Measurements from ENCODE around the gene MLXIPL. TPM values are rescaled to one million over a fixed set of nuclear protein-coding genes. Genes with fewer than 3 reads are reported as not detected.
"Not testable (repeated sequence)": the region's sequence is repeated elsewhere in the genome, so short reads cannot be mapped to it uniquely, and the experiment has no call there.

The MLXIPL gene
- total RNA-seq, 1 experiment from 2014 or later = 0.03 TPM

- DNase-seq (ENCODE audit: low read depth, low spot score) = no peak
- in situ Hi-C loops (cut with HindIII; ENCODE audit: low pct_unique_long_range_greater_than_20kb, low sequenced_read_pairs) = no loop called here
Measured at GRCh38 chr7:73569042-73569608, 55.2 kb downstream of the MLXIPL start.

DNA sequence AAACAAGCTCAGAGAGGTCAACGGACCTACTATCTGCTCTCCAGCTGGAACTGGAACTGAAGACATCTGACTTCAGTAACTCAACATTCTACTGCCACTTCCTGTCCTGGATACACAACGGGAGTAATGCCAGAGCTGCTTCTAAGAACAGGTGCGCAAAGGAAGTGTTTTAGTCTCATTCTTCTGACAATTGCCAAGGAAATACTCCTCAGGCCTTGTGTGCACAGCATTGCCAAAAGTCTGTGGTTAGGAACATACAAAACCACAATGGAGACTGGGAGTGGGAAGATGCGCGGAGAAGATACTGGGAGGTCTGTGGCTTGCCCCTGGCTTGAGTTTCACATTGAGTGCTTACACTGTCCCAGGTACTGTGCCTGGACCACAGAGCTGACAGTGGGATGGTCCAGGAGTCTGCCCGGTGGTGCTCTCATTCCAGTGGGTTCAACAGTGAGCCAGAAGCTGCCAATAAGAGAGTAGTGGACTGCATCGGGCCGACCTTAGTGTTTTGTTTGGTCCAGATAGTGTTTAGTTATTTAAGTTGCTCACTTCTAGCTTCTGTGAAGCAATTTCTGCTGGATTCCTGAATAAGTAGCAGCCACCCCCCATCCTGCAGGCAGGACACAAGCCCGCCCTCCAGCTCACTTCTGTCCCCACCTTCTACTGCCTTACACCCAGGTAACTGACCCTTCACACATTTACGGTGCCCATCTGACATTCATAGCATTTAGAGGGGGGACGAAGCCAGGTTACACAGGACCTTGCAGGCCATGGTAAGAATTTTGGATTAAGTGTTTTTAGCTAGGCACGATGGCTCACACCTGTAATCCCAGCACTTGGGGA lies 56.3 kb downstream of the MLXIPL start:
- no peak for DNase-seq (ENCODE audit: low read depth, low spot score)
- in situ Hi-C loops (cut with HindIII; ENCODE audit: low pct_unique_long_range_greater_than_20kb, low sequenced_read_pairs) = no loop called here

- in situ Hi-C loops (cut with HindIII; ENCODE audit: low pct_unique_long_range_greater_than_20kb, low sequenced_read_pairs) = no loop called here
- no peak for DNase-seq (ENCODE audit: low read depth, low spot score)
Measured at GRCh38 chr7:73567140-73567539, 57.2 kb downstream of the MLXIPL start.

DNA sequence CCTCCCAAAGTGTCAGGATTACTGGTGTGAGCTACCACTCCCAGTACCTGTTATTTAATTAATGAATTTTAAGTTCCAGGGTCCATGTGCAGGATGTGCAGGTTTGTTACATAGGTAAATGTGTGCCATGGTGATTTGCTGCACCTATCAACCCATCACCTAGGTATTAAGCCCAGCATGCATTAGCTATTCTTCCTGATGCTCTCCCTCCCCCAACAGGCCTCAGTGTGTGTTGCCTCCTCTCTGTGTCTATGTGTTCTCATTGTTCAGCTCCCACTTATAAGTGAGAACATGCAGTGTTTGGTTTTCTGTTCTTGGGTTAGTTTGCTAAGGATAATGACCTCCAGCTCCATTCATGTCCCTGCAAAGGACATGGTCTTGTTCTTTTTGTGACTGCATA lies 57.9 kb downstream of the MLXIPL start:
- in situ Hi-C loops (cut with HindIII; ENCODE audit: low pct_unique_long_range_greater_than_20kb, low sequenced_read_pairs); DNase-seq (ENCODE audit: low read depth, low spot score): not testable (repeated sequence)

DNA sequence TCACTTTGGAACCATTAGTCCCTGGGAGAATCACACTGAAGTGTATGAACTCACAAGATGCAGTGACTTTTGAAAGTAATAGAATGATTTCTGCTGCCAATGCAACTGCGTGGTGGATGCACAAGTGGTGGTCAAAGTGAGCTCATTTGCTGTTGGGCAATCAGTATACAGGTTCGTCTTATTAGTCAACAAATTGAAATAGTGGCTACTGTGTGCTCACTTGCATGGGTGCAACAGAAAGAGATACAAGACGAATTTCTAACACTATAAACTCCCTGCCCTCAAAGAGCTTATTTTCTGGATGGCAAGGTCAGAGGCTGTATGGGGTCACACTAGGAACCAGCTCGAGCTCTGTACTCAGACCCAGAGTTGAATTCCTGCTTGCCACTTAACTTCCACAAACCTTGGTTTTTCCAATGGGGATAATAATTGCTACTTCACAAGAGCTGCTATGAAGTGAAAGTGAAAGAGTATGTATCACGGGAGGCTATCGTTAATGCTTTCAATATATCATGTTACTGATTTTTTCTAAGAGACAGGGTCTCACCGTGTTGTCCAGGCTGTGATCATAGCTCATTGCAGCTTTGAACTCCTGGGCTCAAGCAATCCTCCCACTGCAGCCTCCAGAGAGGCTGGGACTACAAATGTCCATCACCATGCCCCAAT lies 58.5 kb downstream of the MLXIPL start:
- DNase-seq (ENCODE audit: low read depth, low spot score) = no peak
- in situ Hi-C loops (cut with HindIII; ENCODE audit: low pct_unique_long_range_greater_than_20kb, low sequenced_read_pairs) = no loop called here

DNA sequence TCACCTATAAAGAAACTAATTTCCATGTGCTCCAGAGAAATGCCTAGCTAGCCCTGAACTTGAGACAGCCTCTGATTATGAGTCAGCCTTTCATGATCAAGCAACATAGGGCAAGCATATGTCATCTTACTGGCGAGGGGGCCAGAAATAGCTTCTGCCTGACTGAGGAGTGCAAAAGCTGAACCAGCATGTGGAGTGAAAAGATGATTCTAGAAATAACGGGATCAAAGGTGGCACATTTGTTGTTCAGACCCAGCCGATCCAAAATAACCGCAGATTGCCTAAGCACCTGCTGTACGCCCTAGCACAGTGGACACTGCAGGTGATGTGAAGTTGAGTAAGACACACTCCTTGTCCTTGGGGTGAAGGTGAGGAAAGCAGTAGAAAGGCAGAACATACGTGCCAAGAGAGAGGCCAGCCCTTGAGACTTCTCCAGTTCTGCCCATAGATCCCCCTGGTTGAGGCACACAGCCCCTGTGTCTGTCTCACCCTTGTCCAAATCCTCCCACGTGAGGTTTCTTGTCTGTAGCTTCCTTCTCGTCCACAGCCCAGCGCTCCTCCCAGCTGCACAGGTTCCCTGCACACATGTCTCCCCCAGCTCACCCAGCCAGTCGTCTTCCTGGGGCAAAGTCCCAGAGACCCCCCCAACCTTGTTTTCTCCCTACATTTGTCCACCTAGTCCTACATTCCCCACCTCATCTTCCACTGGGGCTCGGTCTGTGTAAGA lies 64.0 kb downstream of the MLXIPL start:
- in situ Hi-C loops (cut with HindIII; ENCODE audit: low pct_unique_long_range_greater_than_20kb, low sequenced_read_pairs) = no loop called here
- DNase-seq (ENCODE audit: low read depth, low spot score) = peak; percentile 74

- DNase-seq (ENCODE audit: low read depth, low spot score) = peak; percentile 75
- in situ Hi-C loops (cut with HindIII; ENCODE audit: low pct_unique_long_range_greater_than_20kb, low sequenced_read_pairs) = no loop called here
Measured at GRCh38 chr7:73557397-73558257, 66.7 kb downstream of the MLXIPL start, which contains the start of gene BCL7B. BCL7B (minus strand) TSS chr7:73557690; CDS start chr7:73557578, 112 bp downstream.

- DNase-seq (ENCODE audit: low read depth, low spot score) = peak; percentile 95
- in situ Hi-C loops (cut with HindIII; ENCODE audit: low pct_unique_long_range_greater_than_20kb, low sequenced_read_pairs) = no loop called here
Measured at GRCh38 chr7:73557108-73557396, 67.3 kb downstream of the MLXIPL start.

GRCh38 chr7:73556208-73557107 lies 67.9 kb downstream of the MLXIPL start:
- no peak for DNase-seq (ENCODE audit: low read depth, low spot score)
- in situ Hi-C loops (cut with HindIII; ENCODE audit: low pct_unique_long_range_greater_than_20kb, low sequenced_read_pairs) = no loop called here

DNA sequence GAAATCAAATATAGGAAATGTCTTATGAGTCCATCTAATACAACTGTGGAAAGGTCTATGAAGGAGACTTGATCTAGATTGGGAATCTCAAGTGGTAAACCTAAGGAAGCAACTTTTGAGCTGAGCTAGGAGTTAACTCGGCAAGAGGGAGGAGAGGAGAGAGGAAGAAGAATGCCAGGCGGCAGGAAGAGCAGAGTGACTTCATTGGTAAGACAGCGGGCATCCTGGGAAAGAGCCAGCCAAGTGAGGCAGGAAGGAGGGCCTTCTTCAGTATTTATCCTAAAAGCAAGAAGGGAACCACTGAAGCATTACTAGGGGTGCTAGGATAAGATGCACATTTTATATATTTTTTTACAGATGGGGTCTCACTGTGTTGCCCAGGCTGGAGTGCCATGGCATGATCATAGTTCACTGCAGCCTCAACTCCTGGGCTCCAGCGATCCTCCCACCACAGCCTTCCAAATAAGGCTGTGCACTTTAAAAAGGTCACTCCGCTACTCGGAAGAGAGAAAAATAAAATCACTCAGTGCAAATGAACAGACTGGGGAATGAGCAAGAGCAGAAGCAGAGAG lies 68.8 kb downstream of the MLXIPL start:
- in situ Hi-C loops (cut with HindIII; ENCODE audit: low pct_unique_long_range_greater_than_20kb, low sequenced_read_pairs) = no loop called here
- no peak for DNase-seq (ENCODE audit: low read depth, low spot score)

GRCh38 chr7:73550093-73550492 lies 74.2 kb downstream of the MLXIPL start:
- DNase-seq (ENCODE audit: low read depth, low spot score); in situ Hi-C loops (cut with HindIII; ENCODE audit: low pct_unique_long_range_greater_than_20kb, low sequenced_read_pairs): not testable (repeated sequence)

DNA sequence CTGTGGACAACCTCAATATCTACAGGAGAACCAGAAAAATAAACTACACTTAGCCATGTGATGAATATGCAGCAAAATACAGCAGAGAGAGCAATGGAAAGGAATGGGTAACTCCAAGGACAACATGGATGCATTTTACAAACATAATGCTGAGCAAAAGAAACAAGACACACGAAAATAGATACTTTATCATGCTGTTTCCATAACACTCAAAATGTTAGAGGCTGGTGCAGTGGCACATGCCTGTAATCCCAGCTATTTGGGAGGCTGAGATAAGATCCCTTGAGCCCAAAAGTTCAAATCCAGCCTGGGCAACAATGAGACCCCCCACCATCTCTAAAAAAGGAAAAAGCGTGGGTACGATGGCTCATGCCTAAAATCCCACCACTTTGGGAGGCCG lies 75.1 kb downstream of the MLXIPL start:
- in situ Hi-C loops (cut with HindIII; ENCODE audit: low pct_unique_long_range_greater_than_20kb, low sequenced_read_pairs) = no loop called here
- no peak for DNase-seq (ENCODE audit: low read depth, low spot score)

GRCh38 chr7:73547841-73548240 lies 76.5 kb downstream of the MLXIPL start:
- DNase-seq (ENCODE audit: low read depth, low spot score) = no peak
- in situ Hi-C loops (cut with HindIII; ENCODE audit: low pct_unique_long_range_greater_than_20kb, low sequenced_read_pairs) = no loop called here

GRCh38 chr7:73544678-73545077 lies 79.6 kb downstream of the MLXIPL start:
- in situ Hi-C loops (cut with HindIII; ENCODE audit: low pct_unique_long_range_greater_than_20kb, low sequenced_read_pairs) = no loop called here
- DNase-seq (ENCODE audit: low read depth, low spot score) = no peak
